HG02852 (cell line): Measurements from ENCODE around the gene SNX30.
A peak's percentile ranks its signal among the peaks of the same experiment; 100 is the strongest.

Source experiments
- ATAC-seq: cut with Tn5 transposase; IDR thresholded peaks from one replicate; pipeline ENCODE4 v1.9.1; 2021; ENCODE audit warnings: mild to moderate bottlenecking, moderate library complexity; ENCODE audit not compliant: unreplicated experiment

The SNX30 gene

GRCh38 chr9:112819635-112820496 lies 69.3 kb downstream of the SNX30 start:
- ATAC-seq: peak; percentile 64

GRCh38 chr9:112820881-112821280 lies 70.3 kb downstream of the SNX30 start:
- ATAC-seq: no peak

GRCh38 chr9:112822618-112823017 lies 72.1 kb downstream of the SNX30 start:
- ATAC-seq: no peak

- ATAC-seq: no peak
These were observed 72.7 kb downstream of the SNX30 start for GRCh38 chr9:112823257-112823656.

GRCh38 chr9:112831281-112831851 lies 80.8 kb downstream of the SNX30 start:
- ATAC-seq: no peak

- ATAC-seq: no peak
These were observed 81.4 kb downstream of the SNX30 start for GRCh38 chr9:112831969-112832368.

GRCh38 chr9:112833081-112833480 lies 82.5 kb downstream of the SNX30 start:
- no peak for ATAC-seq

- no peak for ATAC-seq
These were observed 85.8 kb downstream of the SNX30 start for GRCh38 chr9:112836394-112836793.

- ATAC-seq: no peak
These were observed 87.8 kb downstream of the SNX30 start for GRCh38 chr9:112838342-112838741.

- ATAC-seq: no peak
These were observed 88.8 kb downstream of the SNX30 start for GRCh38 chr9:112839331-112839730.

- no peak for ATAC-seq
These were observed 90.7 kb downstream of the SNX30 start for GRCh38 chr9:112841261-112841660.

GRCh38 chr9:112842555-112842954 lies 92.0 kb downstream of the SNX30 start:
- no peak for ATAC-seq

- peak; percentile 57 for ATAC-seq
These were observed 94.4 kb downstream of the SNX30 start for GRCh38 chr9:112844771-112845542.

- no peak for ATAC-seq
These were observed 96.2 kb downstream of the SNX30 start for GRCh38 chr9:112846528-112847488.

GRCh38 chr9:112848316-112849151 lies 98.0 kb downstream of the SNX30 start:
- ATAC-seq: no peak

- no peak for ATAC-seq
These were observed 98.9 kb downstream of the SNX30 start for GRCh38 chr9:112849363-112849922.

GRCh38 chr9:112850840-112851239 lies 100.3 kb downstream of the SNX30 start:
- ATAC-seq: no peak

GRCh38 chr9:112852741-112853504 lies 102.4 kb downstream of the SNX30 start:
- ATAC-seq: no peak
